HepG2 (cell line): ENCODE data around the gene SUCLA2. TPM values are rescaled to one million over a fixed set of nuclear protein-coding genes. Genes with fewer than 3 reads are reported as not detected.

Experiments used
- ATAD3A ChIP-seq: sonication (generic); formaldehyde crosslinking; IDR thresholded peaks from 2 replicates; pipeline ENCODE4 v1.4.0; 2020; ENCODE audit warnings: missing genetic modification reagents
- FOSL2 ChIP-seq: sonication (generic); formaldehyde crosslinking; IDR thresholded peaks from 2 replicates; pipeline ENCODE4 v1.4.0; 2020; ENCODE audit warnings: missing genetic modification reagents
- FOXO1 ChIP-seq: sonication (generic); formaldehyde crosslinking; IDR thresholded peaks from 2 replicates; pipeline ENCODE4 v1.4.0; 2020; ENCODE audit warnings: missing genetic modification reagents
- GABPB1 ChIP-seq: IDR thresholded peaks from 2 replicates; pipeline ENCODE4 v1.6.1; 2016; ENCODE audit warnings: mild to moderate bottlenecking, missing genetic modification reagents, moderate library complexity, missing compliant biosample characterization
- MAF1 ChIP-seq: sonication (generic); formaldehyde crosslinking; IDR thresholded peaks from 2 replicates; pipeline ENCODE4 v1.5.0; 2020; ENCODE audit warnings: missing genetic modification reagents, borderline replicate concordance
- NCOR1 ChIP-seq: fragments of 200-600 bp; sonication (generic); IDR thresholded peaks from 2 replicates; pipeline ENCODE4 v1.7.0; 2017; ENCODE audit warnings: antibody characterized with exemption, low read length, borderline replicate concordance
- NR2F1 ChIP-seq, 2 experiments: fragments of 450-650 bp in 1 of 2; formaldehyde crosslinking in 1 of 2; IDR thresholded peaks; 2 replicates each; pipeline versions ENCODE4 v1.5.0 to v1.6.1; 2016 to 2020; ENCODE audit warnings: mild to moderate bottlenecking in 1 of 2, missing compliant biosample characterization in 1 of 2, missing genetic modification reagents in 1 of 2, moderate library complexity in 1 of 2
- PRPF4 ChIP-seq: fragments of 200-400 bp; formaldehyde crosslinking; IDR thresholded peaks from 2 replicates; pipeline ENCODE4 v1.6.1; 2016; ENCODE audit warnings: low read length, low read depth; ENCODE audit not compliant: poor library complexity, severe bottlenecking
- RFX3 ChIP-seq: IDR thresholded peaks from 2 replicates; pipeline ENCODE4 v1.6.1; 2016; ENCODE audit warnings: missing biosample characterization, missing genetic modification reagents
- SMAD1 ChIP-seq: sonication (generic); formaldehyde crosslinking; IDR thresholded peaks from 2 replicates; pipeline ENCODE4 v1.4.0; 2020; ENCODE audit warnings: missing genetic modification reagents, low read depth, mild to moderate bottlenecking, borderline replicate concordance
- TRIM24 ChIP-seq: sonication (generic); formaldehyde crosslinking; IDR thresholded peaks from 2 replicates; pipeline ENCODE4 v1.8.0; 2022; ENCODE audit warnings: mild to moderate bottlenecking, missing genetic modification reagents
- ZBTB21 ChIP-seq: sonication (generic); formaldehyde crosslinking; IDR thresholded peaks from 2 replicates; pipeline ENCODE4 v1.4.0; 2020; ENCODE audit warnings: missing genetic modification reagents
- ZNF256 ChIP-seq: sonication (generic); formaldehyde crosslinking; conservative IDR thresholded peaks from 2 replicates; pipeline ENCODE4 v1.4.0; 2020; ENCODE audit warnings: missing genetic modification reagents
- ZNF354B ChIP-seq: sonication (generic); formaldehyde crosslinking; IDR thresholded peaks from 2 replicates; pipeline ENCODE4 v1.8.0; 2022; ENCODE audit warnings: mild to moderate bottlenecking, missing genetic modification reagents
- ZNF567 ChIP-seq: sonication (generic); formaldehyde crosslinking; IDR thresholded peaks from 2 replicates; pipeline ENCODE4 v1.8.1; 2023; ENCODE audit warnings: mild to moderate bottlenecking, missing genetic modification reagents, borderline replicate concordance
- ZNF713 ChIP-seq: sonication (generic); formaldehyde crosslinking; IDR thresholded peaks from 2 replicates; pipeline ENCODE4 v1.4.0; 2020; ENCODE audit warnings: mild to moderate bottlenecking, missing genetic modification reagents
- polyA plus RNA-seq, 8 experiments: library from polyadenylated mRNA; depleted of rRNA in 3 of 8; stranded (reverse) in 7 of 8; unstranded in 1 of 8; fragments of >200 nt; fragmentation: Illumina TruSeq in 4 of 8; extraction: Trizol in 4 of 8; gene quantifications; 2 replicates each; pipeline versions ENCODE4 v1.2.1 to v1.2.3, GENCODE V29; 2011 to 2016; ENCODE audit warnings: low read depth in 4 of 8, missing spikeins in 1 of 8, mixed read lengths in 1 of 8; ENCODE audit not compliant: insufficient read depth in 1 of 8
- total RNA-seq, 5 experiments: library from RNA; depleted of rRNA; stranded (reverse); fragments of >200 nt; fragmentation: Illumina TruSeq; extraction: Trizol; gene quantifications; 2 replicates each; pipeline ENCODE4 v1.2.3, GENCODE V29; 2016; ENCODE audit warnings: low read depth in 1 of 5
- TF ChIP-seq, protein P1 (sequence below): sonication (generic); formaldehyde crosslinking; IDR thresholded peaks from 2 replicates; pipeline ENCODE4 v1.9.0; 2021; ENCODE audit warnings: mild to moderate bottlenecking, missing genetic modification reagents
- TF ChIP-seq, protein P2 (sequence below): sonication (generic); formaldehyde crosslinking; IDR thresholded peaks from 2 replicates; pipeline ENCODE4 v1.5.0; 2020; ENCODE audit warnings: mild to moderate bottlenecking, missing genetic modification reagents

SUCLA2 gene
- total and polyA plus RNA-seq, 2 of the 13 experiments (the other 11 are each of a cell fraction or from before 2014, with no cell fraction given) = 28.4 to 77.1 TPM

DNA sequence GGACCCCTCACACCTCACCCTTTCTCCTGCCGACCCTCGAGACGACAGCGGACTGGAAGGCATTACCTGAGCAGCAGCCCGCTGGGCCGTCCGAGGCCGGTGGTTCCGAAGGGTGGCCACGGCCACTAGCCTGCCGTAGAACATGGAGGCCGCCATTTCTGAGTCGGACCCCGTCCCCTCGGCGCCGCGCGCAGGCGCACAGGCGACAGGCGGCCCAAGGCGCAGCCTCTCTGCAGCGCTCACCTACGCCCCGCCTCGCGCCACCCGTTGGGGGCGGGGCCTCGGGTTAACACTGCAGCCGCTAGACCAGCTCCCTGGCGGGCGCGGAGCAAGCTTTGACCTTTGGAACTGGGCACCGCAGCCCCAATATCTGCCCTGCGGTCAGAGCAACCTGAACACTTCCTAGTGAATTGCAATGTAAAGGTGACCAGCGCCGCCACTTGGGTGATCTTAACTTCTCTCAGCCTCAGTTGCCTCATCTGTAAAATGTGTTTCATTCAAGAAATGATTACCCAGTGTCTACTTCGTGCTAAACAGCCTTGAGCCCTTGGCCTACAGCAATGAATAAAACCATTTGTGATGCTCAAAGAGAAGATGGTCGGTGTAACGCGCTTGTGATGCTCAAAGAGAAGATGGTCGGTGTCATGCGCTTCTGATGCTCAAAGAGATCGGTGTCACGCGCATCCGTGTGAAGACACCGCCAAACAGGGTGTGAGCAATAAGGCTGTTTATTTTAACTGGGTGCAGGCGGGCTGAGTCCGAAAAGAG lies at the start of gene SUCLA2 (continued):
- TF ChIP-seq, protein P1, sequence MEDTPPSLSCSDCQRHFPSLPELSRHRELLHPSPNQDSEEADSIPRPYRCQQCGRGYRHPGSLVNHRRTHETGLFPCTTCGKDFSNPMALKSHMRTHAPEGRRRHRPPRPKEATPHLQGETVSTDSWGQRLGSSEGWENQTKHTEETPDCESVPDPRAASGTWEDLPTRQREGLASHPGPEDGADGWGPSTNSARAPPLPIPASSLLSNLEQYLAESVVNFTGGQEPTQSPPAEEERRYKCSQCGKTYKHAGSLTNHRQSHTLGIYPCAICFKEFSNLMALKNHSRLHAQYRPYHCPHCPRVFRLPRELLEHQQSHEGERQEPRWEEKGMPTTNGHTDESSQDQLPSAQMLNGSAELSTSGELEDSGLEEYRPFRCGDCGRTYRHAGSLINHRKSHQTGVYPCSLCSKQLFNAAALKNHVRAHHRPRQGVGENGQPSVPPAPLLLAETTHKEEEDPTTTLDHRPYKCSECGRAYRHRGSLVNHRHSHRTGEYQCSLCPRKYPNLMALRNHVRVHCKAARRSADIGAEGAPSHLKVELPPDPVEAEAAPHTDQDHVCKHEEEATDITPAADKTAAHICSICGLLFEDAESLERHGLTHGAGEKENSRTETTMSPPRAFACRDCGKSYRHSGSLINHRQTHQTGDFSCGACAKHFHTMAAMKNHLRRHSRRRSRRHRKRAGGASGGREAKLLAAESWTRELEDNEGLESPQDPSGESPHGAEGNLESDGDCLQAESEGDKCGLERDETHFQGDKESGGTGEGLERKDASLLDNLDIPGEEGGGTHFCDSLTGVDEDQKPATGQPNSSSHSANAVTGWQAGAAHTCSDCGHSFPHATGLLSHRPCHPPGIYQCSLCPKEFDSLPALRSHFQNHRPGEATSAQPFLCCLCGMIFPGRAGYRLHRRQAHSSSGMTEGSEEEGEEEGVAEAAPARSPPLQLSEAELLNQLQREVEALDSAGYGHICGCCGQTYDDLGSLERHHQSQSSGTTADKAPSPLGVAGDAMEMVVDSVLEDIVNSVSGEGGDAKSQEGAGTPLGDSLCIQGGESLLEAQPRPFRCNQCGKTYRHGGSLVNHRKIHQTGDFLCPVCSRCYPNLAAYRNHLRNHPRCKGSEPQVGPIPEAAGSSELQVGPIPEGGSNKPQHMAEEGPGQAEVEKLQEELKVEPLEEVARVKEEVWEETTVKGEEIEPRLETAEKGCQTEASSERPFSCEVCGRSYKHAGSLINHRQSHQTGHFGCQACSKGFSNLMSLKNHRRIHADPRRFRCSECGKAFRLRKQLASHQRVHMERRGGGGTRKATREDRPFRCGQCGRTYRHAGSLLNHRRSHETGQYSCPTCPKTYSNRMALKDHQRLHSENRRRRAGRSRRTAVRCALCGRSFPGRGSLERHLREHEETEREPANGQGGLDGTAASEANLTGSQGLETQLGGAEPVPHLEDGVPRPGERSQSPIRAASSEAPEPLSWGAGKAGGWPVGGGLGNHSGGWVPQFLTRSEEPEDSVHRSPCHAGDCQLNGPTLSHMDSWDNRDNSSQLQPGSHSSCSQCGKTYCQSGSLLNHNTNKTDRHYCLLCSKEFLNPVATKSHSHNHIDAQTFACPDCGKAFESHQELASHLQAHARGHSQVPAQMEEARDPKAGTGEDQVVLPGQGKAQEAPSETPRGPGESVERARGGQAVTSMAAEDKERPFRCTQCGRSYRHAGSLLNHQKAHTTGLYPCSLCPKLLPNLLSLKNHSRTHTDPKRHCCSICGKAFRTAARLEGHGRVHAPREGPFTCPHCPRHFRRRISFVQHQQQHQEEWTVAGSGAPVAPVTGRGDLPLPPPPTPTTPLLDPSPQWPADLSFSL (CRISPR knock-in tag) = no peak
- TF ChIP-seq ZNF354B (CRISPR knock-in tag) (no peak), ZNF256 (CRISPR knock-in tag) (no peak), NR2F1 (CRISPR knock-in tag; IDR thresholded peaks at IDR 0.05) (no peak; a peak in 1 of 4 replicates), MAF1 (CRISPR knock-in tag) (no peak), FOSL2 (CRISPR knock-in tag) (peak; percentile 9; the same call in 1 of the 2 replicates), NCOR1 (peak; percentile 65; the same call in 1 of the 2 replicates), RFX3 (no peak), GABPB1 (CRISPR knock-in tag) (peak; percentile 79), ZNF713 (CRISPR knock-in tag) (no peak), FOXO1 (CRISPR knock-in tag) (no peak), TRIM24 (no peak), ATAD3A (CRISPR knock-in tag) (no peak), ZNF567 (CRISPR knock-in tag) (no peak; the same call in 1 of the 2 replicates), PRPF4 (no peak), SMAD1 (CRISPR knock-in tag) (0 out of 2 replicates have a peak, but pooled peaks have one; percentile 36), ZBTB21 (CRISPR knock-in tag) (no peak)
- TF ChIP-seq, protein P2, sequence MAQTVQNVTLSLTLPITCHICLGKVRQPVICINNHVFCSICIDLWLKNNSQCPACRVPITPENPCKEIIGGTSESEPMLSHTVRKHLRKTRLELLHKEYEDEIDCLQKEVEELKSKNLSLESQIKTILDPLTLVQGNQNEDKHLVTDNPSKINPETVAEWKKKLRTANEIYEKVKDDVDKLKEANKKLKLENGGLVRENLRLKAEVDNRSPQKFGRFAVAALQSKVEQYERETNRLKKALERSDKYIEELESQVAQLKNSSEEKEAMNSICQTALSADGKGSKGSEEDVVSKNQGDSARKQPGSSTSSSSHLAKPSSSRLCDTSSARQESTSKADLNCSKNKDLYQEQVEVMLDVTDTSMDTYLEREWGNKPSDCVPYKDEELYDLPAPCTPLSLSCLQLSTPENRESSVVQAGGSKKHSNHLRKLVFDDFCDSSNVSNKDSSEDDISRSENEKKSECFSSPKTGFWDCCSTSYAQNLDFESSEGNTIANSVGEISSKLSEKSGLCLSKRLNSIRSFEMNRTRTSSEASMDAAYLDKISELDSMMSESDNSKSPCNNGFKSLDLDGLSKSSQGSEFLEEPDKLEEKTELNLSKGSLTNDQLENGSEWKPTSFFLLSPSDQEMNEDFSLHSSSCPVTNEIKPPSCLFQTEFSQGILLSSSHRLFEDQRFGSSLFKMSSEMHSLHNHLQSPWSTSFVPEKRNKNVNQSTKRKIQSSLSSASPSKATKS (CRISPR knock-in tag) = no peak
